NB4 (cell line): ENCODE measurements around the gene RAD51B.

Source experiments
- CTCF ChIP-seq: IDR thresholded peaks from one replicate; pipeline ENCODE4 v1.5.1; 2012; ENCODE audit warnings: low read depth, low read length
- POLR2A ChIP-seq: IDR thresholded peaks from 2 replicates; pipeline ENCODE4 v1.6.1; 2011; ENCODE audit warnings: mild to moderate bottlenecking; ENCODE audit not compliant: insufficient read length; ENCODE audit errors: extremely low read depth

GRCh38 chr14:68262567-68262966 is 443.0 kb downstream of the RAD51B start:
- TF ChIP-seq CTCF, result no peak
- TF ChIP-seq POLR2A, result no peak
